Measurements from ENCODE around the gene ACP1.

The ACP1 gene

DNA sequence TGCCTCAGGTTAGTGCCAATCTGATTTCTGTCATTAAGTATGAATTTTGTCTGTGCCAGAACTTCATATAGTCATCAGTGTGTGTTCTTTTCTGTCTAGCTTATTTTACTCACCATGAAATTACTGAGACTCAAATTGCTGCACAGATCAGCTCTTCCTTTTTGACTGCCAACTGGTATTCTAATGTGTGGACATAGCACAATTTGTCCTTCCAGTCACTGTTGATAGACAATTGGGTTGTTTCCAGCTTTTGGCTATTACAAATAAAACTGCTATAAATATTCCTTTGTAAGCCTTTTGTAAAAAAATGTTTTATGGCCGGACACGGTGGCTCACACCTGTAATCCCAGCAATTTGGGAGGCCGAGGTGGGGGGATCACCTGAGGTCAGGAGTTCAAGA, 8.7 kb upstream of the ACP1 start:
- no peak for DNase-seq

DNA sequence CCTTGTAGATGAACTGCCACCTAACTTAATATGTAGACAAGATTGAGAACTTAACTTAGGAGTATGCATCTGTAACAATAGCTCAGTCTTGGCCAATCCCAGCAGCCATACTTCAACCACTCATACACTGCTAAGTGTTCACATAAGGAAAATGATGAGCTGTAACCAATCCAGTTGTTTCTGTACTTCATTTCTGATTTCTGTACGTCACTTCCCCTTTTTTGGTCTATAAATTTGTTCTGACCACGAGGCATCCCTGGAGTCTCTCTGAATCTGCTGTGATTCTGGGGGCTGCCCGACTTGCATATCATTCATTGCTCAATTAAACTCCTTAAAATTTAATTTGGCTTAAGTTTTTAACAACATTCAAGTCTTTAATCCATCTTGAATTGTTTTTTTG, 7.3 kb upstream of the ACP1 start:
- no peak for DNase-seq

DNA sequence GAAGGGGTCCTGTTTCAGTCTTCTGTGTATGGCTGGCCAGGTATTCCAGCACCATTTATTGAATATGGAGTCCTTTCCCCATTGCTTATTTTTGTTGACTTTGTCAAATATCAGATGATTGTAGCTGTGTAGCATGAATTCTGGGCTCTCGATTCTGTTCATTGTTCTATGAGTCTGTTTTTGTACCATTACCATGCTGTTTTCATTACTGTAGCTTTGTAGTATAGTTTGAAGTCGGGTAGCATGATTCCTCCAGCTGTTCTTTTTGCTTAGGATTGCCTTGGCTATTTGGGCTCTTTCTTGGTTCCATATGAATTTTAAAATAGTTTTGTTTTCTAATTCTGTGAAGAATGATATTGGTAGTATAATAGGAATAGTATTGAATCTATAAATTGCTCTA, 6.9 kb upstream of the ACP1 start:
- no peak for DNase-seq

DNA sequence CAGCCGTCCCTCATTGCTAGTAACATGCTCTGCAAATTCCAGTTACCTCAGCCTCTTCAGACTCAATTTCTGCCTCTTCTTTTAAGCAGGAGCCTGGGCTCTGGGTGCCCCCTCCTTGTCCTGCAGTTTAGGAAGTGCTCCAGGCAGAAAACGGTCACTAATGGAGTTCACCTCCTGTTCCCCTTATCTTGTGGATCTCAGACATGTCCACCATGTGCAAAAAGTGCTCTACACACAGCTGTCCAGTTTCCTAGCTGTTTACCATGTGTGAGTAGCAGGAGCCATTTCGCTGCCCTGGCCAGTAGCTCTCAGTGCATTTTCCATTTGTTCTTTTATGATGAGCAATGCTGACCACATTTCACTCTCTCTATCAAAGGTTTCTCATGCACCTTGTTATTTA, 5.8 kb upstream of the ACP1 start:
- no peak for DNase-seq

DNA sequence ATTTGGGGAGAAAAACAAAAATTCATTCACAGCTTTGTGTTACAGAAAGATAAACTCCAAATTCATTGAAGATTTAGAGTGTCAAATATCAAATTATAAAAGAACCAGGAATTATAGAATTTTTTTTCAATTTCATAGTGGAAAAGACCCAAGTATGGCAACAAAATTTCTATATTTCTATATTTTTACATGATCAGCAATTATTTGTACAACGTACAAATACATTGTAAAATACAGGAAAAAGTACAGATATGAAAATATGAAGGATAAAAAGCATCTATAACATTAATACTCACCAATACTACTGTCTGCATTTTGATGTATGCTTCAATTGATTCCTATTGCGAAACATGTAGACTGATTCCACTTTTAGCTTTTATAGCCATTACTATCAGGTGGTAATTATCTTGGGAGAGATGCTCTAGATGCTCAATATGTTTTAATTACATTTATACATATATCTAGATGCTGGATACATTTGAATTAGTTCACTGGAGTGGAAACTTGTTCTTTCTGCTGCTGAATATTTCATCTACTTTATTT, 4.9 kb upstream of the ACP1 start:
- DNase-seq: no peak

DNA sequence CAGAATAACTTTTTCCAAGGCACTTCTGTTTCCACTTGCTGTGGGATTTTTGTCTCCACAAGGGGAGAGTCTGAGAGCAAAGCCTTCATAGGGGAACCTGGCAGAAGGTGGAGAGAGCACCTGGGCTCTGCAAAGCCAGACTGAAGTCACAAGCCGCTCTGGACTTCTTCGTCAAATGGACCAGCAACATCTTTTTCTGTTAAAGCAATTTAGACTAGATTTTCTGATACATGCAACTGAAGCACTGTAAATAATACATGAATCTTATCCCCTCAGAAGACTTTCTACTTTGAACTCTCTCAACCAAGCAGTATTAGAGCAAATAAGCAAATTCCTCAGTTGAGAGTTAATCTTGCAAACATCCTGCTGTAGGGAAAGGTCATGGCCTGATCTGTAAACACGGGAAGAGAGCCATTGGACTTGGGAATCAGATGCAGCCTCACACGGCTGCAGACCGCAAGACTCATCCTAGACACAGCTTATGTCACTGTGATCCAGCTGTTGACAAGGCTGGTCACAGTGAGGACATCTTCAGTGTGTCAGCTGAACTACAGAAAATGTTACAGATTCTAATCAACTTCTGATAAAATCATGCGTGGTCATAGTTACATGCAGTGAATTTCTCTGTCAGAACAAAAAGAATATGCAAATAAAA, 4.1 kb upstream of the ACP1 start:
- no peak for DNase-seq

DNA sequence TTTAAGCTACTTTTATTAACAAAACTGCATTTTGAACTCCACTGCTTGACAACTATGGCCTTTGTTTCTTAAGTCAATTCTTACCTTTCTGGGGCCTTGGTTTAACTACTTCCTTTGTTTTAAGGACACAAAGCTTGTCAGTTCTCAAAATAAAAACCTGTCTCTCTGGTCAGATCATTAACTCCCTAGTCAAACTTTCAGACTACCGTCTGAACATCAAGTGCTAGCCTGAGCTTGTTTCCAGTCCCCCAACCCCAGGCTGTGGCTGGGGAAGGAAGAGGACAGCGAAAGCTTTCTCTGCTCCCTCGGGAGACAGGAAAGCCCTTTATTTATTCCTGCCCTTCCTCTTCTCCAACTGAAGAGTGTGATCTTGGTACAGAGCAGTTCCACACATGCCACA, 2.6 kb upstream of the ACP1 start:
- no peak for DNase-seq

DNA sequence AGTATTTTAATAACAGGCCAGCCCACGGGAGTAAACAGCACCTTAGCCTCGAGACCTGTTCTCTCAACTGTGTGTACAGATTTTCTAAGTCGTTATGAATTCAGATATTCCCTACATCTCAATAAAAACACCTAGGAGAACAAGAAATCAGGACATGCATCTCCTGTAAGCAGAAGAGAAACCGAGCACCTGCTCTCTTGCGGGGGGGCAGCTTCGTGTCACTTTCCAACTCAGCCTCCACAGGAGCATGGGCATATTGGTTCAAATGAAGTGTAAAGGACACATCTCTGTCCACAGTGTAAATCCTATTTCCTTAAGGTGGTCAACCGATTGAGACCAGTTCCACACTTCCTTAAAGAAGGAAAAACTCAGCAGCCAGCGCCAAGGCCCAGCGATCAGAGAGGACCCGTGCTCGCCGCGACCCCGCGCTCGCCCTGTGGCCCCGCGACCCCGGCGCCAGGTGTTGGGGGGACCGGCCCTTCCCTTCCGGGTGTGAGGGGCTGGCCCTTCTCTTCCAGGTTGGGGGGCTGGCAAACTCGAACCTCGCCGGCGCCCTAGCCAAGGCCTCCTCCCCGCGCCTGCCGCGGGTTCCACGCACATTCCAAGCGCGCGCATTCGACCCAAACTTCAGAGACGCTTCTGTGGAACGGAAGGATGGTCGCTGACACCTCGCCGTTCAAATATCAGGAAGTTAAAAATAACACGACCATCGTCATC, 1.6 kb upstream of the ACP1 start:
- no peak for DNase-seq

DNA sequence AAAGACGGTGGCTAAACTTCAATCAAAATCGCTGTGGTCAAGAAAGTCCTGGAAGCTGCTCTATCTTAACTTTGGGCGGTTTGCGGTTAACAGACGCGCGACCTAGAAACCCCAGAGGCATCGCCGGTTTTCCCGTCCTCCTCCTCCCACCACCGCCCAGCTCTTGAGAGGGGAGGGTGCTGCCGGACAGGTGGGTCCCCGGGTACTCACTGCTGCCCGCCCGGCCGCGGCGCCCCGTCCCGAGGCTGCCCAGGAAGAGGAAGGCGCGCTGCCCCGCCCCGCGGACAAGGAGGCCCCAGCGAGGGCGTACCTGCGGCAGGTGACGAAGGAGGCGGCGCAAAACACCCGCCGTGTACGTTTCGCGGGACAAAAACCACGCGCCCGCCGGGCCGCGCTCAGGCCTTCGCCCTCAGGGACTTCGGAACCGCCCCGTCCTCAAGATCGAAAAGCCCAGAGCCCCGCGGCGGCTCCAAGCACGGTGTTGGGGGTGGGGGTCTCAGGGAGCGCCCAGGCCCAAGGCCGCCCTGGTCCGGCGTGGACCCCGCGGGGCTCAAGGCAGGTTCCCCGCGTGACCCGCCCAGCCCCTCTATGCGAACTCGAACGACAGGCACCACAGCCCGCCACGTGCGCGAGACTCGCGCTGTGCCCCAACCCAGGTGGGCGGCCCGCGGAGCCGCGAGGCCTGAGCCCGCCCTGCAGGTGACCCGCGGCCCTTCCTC, 814 bp upstream of the ACP1 start, which contains the start of gene SH3YL1:
Gene SH3YL1 (minus strand): TSS at position 259 of the 719 bp plus-strand sequence. CDS start 48 bp downstream, at position 211.
- no peak for DNase-seq

DNA sequence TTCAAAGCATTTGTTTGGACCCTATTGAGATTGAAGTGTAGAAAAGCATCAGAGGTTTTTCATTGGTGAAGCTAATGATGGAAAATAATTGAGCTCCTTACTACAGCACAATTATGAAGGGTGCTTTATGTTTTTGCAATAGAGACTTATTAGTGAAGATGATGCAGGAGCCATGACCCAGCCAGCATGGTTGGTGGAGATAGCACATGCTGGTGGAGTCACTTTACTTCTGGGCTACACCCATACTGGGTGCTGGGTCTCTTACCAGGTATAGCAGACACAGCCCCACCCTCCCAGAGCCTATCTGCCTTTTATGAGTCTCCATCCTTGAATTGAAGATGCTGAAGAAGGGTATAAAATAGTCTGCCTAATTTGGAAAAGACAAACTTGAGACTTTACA, 3.6 kb downstream of the ACP1 start:
- DNase-seq: no peak

DNA sequence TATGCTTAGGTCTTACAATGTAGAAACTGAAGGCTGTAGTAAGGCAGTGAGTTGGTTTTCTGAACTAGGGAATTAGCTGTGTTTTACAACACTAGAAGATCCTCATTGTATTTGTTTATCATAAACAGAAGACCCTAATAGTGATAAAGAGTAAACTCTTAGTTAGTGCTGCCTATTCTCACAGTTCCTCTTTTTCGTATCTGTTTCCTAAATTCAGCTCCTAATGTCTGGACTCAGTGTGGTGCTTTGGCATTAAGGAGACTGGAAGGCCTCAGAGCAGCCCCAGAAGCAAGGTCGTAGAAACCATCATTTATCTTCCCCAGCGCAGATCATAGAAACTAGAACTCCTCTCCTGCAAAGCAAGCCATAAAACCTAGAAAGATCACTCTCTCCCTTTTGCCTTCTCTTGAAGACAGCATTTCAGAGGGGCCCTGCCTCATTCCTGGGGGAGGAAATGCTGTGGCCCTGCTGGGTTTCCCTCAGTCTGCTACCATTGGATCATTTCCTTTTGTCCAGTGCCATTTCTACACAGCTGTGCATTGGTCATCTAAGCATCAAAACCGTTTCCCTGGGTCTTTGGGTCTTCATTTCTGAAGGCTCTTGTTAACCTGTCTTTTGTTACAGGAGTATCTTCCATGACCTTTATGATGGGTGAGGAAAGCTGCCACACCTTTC, 4.7 kb downstream of the ACP1 start:
- DNase-seq: no peak

DNA sequence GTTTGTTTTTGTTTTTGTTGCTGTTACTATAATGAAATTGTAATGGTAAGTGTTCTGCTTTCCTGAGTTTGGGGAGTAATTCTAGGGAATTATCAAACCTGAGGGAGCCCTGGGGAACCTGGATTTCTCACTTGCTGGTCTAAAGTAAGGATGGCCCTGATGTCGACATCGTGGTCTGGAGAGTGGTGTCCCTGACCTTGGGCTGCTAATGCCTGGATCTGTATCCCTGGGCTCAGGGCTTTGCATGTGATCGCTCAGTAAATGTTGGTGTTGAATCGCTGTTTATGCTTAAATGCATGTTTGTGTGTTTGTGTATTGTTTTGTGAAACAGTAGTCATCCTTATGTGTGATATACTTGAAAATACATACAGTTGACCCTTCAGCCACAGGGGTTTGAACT, 6.1 kb downstream of the ACP1 start:
- no peak for DNase-seq

DNA sequence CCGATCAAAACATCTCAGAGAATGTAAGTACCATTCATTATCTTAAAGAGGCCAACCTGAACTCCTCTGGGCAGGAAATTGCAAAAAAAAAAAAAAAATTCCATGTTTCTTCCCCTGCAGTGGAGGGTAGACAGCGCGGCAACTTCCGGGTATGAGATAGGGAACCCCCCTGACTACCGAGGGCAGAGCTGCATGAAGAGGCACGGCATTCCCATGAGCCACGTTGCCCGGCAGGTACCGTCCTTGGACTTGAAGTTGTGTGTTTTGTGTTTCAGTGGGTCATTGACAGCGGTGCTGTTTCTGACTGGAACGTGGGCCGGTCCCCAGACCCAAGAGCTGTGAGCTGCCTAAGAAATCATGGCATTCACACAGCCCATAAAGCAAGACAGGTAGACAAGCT, 7.2 kb downstream of the ACP1 start:
- DNase-seq: no peak

DNA sequence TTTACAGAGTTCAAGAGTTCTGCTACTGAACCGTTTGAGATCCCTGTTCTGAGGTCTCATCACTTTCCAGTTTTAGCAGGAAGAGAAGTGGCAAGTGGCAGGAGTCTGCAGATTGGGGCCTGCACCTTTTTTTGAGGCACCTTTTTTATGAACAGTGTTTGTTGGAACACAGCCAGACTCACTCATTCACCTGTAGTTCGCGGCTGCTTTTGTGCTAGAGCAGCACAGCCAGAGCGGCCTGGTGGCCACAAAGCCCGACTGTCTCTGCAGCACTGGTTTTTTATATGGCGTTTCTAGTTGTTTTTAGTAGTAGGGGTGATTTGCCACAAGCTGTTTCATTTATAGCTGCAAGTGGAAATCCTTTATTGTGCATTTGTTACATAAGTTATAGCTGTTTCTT, 8.6 kb downstream of the ACP1 start:
- peak; percentile 33 for DNase-seq

DNA sequence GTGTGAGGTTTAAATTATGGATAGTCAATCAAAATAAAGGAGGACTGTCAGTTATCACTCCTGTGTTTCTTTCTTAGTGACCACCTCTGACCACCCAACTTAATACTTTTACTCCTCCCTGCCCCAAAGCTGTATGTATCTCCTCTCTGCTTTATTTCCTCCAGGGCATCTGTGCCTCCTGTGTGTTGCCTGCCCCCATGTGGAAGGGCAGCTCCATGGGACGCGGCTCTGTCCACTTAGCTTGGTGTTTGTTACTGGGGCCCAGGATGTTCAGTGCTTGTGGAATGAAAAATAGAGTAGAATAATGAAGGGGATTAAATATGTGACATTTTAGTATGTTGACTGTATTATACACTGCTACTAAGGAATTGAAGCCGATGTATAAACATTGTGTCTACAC, 9.8 kb downstream of the ACP1 start:
- DNase-seq: no peak

DNA sequence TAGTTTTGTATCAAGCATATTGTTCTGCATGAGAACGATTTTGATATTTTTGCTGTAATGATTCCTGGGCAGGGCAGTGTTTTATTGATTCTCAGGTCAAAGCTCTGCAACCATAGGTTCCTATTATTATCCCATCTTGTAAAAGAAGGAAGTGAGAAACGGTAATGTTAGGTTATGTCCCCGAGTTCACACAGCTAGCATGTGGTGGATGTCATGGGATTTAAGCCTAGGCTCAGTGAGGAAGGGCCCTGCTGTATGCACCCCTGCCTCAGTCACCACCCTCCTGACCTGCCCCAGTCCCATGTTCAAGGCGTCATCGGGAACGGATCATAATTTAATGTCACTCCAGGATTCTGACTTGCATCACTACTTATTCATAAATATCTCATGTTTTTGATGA, 10.7 kb downstream of the ACP1 start:
- no peak for DNase-seq

DNA sequence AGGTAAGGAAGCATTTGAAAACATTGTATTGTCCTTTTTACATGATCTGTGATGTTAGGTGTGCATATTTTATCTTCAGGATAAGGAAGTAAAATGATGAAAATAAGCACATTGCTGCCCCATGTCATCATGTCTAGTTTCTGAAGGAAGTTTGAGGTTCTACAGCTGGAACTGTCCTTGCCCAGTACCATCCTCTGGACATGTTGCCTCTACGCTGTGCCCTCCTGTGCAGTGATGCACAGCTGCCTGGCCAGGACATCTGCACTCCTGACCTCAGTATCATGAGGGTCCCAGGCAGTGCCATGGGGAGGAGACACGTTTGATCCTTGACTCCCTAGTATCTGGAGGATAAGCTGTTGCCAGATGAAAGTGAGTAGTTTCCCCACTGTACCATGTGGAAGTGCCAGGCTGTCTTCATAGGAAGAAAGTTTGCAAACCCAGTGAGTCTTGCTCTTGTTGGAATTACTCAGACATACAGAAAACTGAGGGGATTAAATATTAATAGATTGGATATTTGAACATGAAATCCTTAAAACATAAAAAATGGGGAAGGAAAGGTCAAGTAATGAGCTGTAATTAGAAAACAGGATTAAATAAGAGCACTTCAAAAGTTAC, 13.7 kb downstream of the ACP1 start:
- DNase-seq: no peak

DNA sequence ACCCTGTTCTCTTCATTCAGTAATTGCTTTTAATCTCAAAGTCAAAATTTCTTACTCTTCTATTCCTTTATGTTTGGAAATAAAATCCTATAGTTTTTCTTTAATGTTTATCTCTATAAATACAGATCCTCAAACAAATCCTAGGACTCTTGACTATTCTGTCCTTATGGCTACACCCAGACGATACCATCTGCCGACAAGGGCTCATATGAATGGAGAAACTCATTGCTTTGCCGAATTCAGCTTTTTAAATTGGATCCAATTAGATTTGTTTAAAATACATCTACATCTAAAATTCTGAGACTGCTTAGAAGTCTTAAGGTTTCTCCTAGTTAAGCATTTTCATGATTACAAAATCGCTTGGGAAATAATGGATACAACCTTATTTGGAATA, 14.2 kb downstream of the ACP1 start:
- DNase-seq: no peak

DNA sequence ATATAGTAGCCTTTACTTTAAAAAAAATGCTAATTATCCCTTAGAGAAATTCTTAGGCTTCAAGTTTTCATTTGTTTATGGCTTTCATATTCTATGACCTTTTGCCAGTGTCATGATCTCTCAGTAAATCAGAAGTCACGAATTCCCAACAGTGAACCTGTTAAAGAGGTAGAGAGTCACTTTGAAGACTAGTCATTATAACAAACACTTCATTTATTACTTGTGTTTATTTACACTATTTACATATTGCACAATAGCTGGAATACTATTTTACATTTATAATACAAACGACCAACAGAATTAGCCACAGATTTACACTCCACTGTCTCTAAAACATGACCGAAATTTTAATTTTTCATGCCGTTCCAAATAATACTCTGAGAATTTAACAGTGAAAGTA, 14.6 kb downstream of the ACP1 start:
- DNase-seq: no peak

DNA sequence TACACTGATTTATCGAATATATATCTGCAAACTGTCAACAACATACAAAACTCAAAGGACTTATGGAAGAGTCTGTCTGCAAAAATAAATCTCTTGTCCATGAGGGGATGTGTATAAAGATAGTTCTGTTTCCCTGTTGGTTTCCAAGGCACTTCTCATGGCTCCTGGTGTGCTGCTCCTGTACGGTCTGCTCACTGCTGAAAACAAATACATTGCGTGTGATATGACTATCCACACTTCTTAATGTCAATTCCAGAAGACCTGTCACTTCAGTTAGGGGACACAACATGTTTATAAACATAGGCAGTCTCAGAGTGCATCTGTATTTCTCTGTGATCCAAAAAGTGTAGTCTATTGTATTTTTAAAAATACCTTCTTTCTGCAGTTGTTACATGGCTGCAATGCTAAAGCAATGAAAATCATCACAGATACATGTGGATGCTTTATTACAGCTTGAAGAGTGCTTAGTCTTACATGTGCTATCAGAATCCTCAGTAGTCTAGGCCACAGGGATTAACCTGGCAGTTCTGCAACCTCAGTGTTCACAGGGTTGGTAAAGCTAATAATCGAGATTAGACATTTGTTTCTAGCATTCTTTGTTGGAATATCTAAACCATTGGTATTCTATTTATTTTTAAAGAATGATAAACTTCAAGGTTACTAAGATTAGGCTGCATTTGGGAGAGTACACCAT, 15.4 kb downstream of the ACP1 start:
- no peak for DNase-seq

DNA sequence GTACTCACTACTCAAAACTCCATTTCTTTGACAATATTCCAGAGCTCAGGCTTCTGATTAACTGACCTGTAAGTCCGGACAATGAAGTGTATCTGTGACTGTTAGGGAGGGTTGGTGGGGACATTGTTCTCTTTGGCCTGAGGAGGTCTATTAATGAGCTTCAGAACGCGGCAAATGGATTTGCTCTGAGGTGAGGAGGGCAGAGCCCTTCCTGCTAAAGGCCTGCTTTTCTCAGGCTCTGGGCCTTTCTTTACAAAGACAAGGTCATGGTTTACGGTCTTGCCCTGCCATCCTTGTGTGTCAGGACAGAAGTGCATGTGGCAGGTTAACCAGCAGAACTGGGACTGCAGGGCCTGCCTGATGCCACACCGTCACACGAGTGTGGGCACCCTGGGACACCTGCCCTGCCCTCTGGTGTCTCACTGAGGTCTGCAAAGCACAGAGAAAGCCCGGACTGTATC, 15.9 kb downstream of the ACP1 start:
- no peak for DNase-seq

DNA sequence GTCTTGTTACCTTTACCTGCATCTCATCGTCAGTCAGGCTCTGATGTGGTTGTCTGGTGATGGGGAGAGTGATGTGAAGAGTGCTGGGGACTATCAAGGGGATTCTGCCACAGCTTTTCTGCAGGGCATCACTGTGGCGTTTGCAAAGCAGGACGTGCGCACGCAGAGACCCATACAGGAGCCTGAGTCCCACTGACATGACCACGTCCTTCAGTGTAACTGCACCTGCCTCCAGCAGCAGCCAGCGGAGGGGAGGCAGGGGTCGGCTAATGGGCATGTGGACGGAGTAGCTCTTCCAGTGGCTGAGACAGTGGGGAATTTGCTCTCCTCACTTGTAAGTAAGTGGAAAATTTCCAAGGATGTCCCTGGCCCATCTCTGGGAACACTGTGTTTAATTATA, 16.6 kb downstream of the ACP1 start:
- DNase-seq: no peak

All from NCI-H146 (cell line).